Measurements from ENCODE around the gene YIPF4.
"Not testable (repeated sequence)": the region's sequence is repeated elsewhere in the genome, so short reads cannot be mapped to it uniquely, and the experiment has no call there.

Gene YIPF4

DNA sequence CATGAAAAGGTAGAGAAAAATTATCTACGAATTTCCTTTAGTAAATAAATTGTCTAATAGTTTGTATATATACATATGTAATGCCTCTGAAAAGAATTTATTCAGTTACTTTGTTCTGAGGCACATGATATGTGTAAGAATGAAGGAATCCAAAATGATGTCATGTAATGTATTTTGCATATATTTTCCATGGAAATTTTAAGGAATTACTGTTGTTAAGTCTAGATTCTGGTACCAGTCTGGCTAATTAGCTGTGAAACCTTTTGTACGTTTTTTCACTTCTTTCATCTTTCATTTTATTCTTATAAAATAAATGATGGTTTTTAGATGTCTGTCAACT is 12.3 kb downstream of the YIPF4 start:
- DNase-seq: no peak

DNA sequence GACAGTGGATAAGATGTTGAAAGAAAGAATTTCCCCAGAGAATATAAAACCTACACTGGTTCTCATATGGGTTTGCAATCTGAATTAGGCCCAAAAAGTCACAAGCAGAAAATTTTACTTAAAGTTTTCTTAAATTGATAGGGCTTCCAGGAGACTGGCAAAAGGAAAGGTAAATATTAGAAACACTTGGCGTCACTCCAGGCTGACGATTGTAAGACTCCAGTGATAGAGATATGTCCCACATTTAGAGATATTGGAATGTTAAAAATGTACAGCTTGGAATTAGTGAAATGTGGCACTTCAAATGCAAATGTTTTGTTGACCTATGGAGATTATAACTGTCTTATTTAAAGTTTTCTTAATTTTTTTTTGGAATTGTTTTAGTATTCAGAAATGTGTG is 14.0 kb downstream of the YIPF4 start:
- DNase-seq: no peak

DNA sequence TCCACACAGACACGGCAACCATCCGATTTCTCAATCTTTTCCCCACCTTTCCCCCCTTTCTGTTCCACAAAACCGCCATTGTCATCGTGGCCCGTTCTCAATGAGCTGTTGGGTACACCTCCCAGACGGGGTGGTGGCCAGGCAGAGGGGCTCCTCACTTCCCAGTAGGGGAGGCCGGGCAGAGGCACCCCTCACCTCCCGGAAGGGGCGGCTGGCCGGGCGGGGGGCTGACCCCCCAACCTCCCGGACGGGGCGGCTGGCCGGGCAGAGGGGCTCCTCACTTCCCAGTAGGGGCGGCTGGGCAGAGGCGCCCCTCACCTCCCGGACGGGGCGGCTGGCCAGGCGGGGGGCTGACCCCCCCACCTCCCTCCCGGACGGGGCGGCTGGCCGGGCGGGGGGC is 15.8 kb downstream of the YIPF4 start:
- DNase-seq: not testable (repeated sequence)

DNA sequence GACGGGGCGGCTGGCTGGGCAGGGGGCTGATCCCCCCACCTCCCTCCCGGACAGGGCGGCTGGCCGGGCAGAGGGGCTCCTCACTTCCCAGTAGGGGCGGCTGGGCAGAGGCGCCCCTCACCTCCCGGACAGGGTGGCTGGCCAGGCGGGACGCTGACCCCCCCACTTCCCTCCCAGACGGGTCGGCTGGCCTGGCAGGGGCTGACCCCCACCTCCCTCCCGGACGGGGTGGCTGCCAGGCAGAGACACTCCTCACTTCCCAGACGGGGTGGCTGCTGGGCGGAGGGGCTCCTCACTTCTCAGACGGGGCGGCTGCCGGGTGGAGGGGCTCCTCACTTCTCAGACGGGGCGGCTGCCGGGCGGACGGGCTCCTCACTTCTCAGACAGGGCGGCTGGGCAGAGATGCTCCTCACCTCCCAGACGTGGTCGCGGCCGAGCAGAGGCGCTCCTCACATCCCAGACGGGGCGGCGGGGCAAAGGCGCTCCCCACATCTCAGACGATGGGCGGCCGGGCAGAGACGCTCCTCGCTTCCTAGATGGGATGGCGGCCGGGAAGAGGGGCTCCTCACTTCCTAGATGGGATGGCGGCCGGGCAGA is 16.4 kb downstream of the YIPF4 start:
- not testable (repeated sequence) for DNase-seq

GRCh38 chr2:32310577-32310976 is 32.9 kb downstream of the YIPF4 start:
- no peak for DNase-seq

DNA sequence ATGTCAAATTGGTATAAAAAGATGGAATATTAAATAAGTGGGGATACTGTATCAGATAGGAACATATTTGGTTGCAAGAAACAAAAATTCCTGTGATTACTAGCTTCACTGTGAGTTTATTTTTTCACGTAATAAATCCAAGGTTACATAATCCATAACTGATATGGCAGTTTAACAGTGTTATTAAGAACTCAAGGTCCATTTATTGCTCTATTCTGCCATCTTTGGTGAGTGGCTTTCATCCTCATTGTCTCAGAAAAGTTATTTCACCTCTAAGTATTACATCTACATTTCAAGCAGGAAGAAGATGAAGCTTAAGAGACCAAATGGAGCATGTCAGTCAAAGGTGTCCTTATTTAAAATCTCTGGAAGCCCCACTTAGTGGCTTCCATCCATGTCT is 37.2 kb downstream of the YIPF4 start:
- DNase-seq: no peak

GRCh38 chr2:32328679-32329078 is 51.0 kb downstream of the YIPF4 start:
- not testable (repeated sequence) for DNase-seq

DNA sequence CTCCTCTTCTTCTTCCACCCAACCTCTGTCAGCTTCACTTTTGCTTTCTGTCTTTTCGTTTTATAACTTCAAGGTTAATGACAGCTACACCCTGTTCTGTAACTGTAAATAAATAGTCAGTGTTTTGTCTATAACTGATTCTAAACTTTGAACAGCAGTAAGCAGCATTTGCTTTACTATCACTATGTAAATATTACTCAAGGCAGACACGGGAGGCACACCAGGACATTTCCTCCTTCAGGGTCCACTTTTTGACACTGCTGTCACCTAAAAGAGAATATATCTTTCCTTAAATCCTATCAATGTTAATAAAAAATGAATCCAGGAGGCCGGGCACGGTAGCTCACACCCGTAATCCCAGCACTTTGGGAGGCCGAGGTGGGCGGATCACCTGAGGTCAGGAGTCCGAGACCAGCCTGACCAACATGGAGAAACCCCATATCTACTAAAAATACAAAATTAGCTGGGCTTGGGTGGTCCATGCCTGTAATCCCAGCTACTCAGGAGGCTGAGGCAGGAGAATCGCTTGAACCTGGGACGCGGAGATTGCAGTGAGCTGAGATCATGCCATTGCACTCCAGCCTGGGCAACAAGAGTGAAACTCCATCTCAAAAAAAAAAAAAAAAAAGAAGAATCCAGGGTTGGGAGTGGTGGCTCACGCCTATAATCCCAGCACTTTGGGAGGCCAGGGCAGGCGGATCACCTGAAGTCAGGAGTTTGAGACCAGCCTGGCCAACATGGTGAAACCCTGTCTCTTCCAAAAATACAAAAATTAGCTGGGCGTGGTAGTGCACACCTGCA is 51.7 kb downstream of the YIPF4 start:
- not testable (repeated sequence) for DNase-seq

- no peak for DNase-seq
These were observed 52.4 kb downstream of the YIPF4 start for GRCh38 chr2:32330136-32330535.

DNA sequence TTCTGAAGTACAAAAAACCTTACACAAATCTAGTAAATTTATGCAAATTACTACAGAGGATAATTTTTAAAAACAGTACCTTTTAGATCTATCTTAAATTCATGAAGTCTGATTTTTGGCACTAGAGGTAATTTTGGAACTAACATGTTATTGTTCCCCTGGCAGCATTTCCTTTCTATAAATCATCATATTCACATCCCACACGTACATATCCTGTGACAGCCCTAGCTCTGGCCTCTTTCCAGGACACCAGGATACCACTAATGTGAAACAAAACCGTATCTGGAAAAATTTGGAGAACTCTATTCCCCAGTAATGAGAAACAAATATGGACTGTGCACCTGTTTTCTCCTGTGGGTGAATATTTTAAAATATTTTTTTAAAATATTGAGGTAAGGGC is 65.1 kb downstream of the YIPF4 start:
- DNase-seq: no peak

GRCh38 chr2:32350797-32351196 is 73.1 kb downstream of the YIPF4 start:
- not testable (repeated sequence) for DNase-seq

- DNase-seq: no peak
These were observed 78.4 kb downstream of the YIPF4 start for GRCh38 chr2:32355976-32356680.

DNA sequence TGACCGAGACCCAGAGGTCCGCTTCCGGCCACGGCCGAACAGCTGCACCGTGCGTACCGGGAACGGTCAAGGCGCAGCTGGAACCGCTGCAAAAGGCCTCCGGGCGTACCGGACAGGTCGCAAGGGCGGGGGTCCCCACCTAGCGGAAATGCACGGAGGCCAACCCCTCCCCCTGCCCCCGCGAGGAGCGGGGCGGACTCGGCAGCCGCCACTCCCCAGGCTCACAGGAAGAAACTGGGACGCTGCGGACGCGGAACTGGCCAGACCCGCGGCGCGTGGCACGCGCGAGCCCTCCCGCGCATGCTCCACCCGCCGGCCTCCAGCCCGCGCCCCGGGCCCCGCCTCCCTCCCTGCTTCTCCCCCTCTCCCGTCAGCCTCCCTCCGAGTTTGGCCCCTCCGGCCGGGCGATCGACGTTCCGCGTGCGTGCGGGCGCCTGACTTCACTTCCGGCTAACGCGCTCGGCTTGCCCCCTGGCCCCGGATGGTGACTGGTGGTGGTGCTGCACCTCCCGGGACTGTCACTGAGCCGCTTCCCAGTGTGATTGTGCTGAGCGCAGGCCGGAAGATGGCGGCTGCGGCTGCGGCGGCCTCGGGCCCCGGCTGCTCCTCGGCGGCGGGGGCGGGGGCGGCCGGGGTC is 79.1 kb downstream of the YIPF4 start, which contains the start of gene BIRC6:
TSS of gene BIRC6 (plus strand) at position 343 of the 637 bp plus-strand sequence. CDS start at position 482, 139 bp downstream.
- peak; percentile 95 to 96 for DNase-seq

GRCh38 chr2:32357318-32358110 is 79.8 kb downstream of the YIPF4 start:
- no peak for DNase-seq

GRCh38 chr2:32358111-32358482 is 80.4 kb downstream of the YIPF4 start:
- no peak for DNase-seq

DNA sequence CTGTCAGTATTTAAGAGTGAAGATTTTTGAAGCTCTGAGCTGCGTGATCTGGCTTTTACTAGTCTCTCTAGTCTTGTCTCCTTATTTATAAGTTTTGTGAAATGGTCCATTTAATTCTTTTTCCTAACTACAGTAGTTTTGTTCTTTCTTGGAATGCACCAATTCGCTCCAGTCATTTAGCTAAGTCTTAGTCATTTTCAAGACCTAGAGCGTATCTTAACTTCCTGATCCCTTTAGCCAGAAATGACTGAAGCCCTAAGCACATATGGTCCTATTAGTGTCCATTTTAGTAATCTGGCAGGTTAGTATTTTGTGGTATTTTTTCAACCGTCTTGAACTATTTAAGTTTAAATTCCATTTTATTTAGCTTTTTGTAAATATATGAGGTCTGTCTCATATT is 82.7 kb downstream of the YIPF4 start:
- DNase-seq: no peak

DNA sequence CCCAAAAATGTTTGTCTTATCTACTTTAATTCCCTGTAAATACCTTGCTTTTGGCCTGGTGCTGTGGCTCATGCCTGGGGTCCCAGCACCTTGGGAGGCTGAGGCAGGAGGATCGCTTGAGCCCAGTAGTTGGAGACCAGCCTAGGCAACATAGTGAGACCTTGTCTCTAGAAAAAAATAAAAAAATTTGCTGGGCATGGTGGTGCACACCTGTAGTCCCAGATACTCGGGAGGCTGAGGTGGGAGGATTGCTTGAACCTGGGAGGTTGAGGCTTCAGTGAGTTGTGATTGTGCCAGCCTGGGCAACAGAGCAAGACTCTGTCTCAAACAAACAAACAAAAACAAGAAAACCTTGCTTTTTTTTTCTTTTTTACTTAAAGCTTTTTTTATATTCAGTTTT is 85.3 kb downstream of the YIPF4 start:
- DNase-seq: not testable (repeated sequence)

GRCh38 chr2:32363597-32363996 is 85.9 kb downstream of the YIPF4 start:
- no peak for DNase-seq

GRCh38 chr2:32364290-32364689 is 86.6 kb downstream of the YIPF4 start:
- not testable (repeated sequence) for DNase-seq

- DNase-seq: not testable (repeated sequence)
These were observed 88.0 kb downstream of the YIPF4 start for GRCh38 chr2:32365679-32366078.
